ENCODE measurements around the gene HFM1.

Gene HFM1

DNA sequence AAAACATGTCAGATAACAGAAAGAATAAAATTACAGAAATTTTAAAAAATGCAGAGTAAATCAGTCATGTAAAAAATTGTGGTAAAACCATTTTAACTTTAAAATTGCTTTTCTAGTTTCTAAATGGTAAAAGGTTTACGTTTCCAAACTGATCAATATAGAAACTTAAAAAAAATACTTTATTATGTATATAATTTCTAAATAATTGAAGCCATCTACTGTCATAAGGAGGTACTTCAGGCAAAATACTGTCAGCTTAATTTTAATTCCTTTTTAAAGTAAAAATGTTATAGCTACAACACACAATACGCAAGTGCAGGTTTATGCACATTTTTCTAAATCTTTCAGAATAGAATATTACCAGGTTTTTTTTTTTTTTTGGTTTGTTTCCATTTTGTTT lies 159.9 kb downstream of the HFM1 start:
- no peak for DNase-seq

DNA sequence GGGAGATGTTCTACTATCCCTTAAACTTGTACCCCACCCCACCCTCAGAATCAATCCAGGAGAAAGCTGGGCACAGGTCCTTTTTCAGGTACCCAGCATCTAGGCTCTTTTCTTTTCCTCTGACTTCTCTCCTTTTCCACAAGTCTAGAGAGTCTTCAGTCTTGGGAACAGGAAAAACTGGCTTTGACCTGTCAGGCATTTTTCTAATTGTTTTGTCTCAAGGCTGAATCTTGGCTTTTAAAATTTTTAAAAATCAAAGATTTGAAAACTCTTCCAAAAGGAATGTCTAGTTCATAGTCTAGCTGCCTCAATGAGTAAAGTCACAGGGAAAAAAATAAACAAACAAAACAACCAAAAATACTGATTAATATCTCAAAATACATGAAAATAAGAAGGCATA lies 161.5 kb downstream of the HFM1 start:
- DNase-seq = no peak

DNA sequence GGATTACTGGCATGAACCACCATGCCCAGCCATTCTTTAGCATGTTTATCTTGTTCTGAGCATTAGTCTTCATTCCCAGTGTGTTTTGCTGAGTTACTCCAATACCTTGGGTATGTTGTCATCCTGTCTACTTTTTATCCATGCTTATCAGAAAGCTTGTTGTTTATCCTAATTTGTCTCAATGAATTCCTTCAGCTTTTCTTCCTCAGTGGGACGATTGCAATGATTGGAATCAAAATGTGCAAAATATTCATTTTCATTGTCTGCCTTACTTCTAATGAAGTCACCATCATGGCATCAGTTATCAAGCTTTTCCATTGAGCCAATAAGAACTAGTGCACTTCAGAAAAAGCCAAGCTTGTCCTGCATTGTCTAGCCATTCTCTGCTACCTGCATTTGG lies 170.5 kb downstream of the HFM1 start:
- no peak for DNase-seq

DNA sequence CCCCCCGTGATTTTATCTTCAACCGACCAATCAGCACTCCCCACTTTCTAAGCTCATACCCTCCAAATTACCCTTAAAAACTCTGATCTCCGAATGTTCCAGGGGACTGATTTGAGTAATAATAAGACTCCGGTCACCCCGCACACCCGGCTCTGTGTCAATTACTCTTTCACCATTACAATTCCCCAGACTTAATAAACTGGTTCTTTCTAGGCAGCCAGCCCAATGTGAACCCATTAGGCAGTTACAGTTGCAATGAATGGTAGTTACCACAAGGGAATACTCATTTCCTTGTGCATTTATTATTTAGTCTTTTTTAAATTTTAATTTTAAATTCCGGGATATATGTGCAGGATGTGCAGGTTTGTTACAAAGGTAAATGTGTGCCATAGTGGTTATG lies 177.9 kb downstream of the HFM1 start:
- no peak for DNase-seq

DNA sequence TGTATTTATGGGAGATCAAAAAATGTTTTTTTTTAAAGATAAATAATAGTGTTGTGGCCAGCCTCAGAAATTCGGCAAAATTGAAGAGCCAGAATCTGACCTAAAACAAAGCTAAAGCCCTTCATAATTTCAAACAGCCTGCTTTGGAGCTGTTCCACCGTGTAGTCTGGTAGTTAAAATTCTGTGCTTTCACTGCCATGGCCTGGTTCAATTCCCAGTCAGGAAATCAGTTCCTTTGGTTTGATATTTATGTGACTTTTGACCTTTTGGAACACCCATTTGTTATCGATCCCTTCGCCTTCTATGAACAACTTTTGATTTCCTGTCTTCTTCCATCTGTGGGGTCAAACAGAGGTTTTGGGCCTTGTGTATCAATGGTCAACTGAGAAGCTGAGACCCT lies 179.8 kb downstream of the HFM1 start:
- no peak for DNase-seq

DNA sequence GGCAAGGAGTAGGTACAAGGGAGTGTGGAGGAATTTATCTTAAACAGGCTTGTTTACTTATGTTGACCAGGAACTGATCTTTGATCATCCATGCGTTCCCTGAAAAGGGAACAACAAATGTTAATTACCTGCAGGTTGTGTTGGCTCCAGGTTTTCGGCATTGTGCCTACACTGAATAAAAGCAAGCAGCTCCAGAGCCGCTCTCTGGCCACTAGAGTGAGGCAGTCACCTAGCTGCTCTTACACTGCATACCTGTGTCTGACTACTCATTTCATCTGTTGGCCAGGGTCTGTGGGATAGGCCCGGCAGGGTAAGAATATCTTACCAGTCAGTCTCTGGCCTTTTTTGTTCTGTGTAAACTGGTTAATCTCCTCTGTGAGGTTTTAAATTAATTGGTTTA lies 183.6 kb downstream of the HFM1 start:
- no peak for DNase-seq

DNA sequence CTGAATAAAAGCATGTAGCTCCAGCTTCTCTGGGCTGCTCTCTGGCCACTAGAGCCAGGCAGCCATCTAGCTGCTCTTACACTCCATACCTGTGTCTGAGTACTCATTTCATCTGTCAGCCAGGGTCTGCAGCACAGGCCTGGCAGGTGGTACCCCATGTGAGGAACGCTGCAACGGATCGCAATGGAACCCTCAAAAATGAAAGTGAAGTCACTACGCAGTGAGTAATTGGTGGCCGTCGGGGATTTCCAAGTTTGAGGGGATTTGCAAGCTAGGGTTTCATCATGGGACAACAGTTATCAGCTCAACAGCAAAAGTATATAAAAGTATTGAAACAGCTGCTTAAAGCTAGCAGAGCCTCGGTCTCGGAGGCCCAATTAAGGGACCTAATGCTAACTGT lies 186.7 kb downstream of the HFM1 start:
- DNase-seq = no peak

All from CD4-positive, alpha-beta T cell treated with Interleukin-4 for 4 hours (primary cell).